ENCODE measurements around the gene U2AF2. TPM values are rescaled to one million over a fixed set of nuclear protein-coding genes. Genes with fewer than 3 reads are reported as not detected.
A peak's percentile ranks its signal among the peaks of the same experiment; 100 is the strongest.

U2AF2 gene
- total RNA-seq, 1 experiment from 2014 or later, result 139 TPM

GRCh38 chr19:55667006-55667381, 12.2 kb downstream of the U2AF2 start:
- DNase-seq (ENCODE audit: low read depth, low spot score), result no peak

DNA sequence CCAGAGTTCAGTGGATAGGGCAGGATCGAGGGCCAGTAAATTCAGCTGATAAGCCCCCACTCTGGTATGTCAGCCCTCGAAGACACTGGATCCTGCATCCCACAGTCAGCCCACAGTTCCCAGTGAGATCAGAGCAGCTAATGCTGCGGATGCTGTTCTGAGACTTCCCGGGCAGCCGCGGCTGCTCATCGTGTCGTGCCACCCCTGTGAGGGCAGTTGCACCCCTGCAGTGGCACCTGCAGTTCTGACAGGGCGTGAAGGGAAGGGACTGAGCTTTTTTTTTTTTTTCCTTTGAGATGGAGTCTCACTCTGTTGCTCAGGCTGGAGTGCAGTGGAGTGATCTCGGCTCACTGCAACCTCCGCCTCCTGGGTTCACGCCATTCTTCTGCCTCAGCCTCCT, 12.7 kb downstream of the U2AF2 start:
- in situ Hi-C loops (cut with HindIII; ENCODE audit: low pct_unique_long_range_greater_than_20kb, low sequenced_read_pairs), result no loop called here

More at GRCh38 chr19:55667006-55667381, 12.2 kb downstream of the U2AF2 start:
- in situ Hi-C loops (cut with HindIII; ENCODE audit: low pct_unique_long_range_greater_than_20kb, low sequenced_read_pairs), result no loop called here

DNA sequence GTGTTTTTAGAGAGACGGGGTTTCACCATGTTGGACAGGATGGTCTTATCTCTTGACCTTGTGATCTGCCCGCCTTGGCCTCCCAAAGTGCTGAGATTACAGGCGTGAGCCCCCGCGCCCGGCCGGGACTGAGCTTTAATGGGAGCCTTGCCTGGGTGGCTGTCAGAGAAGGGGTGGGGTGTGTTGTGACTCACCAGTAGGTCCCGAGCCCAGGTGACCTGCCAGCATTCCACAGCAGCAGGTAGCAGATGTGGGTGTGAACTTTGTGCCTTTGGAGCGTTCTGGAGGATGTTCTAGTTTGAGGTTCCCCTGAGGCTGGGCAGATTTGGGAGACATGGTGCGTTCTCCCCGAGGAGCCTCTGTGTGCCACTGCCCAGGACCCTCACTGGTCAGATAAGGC, 13.1 kb downstream of the U2AF2 start:
- in situ Hi-C loops (cut with HindIII; ENCODE audit: low pct_unique_long_range_greater_than_20kb, low sequenced_read_pairs), result no loop called here
- DNase-seq (ENCODE audit: low read depth, low spot score), result no peak

More for the DNA sequence above, 12.7 kb downstream of the U2AF2 start:
- no peak for DNase-seq (ENCODE audit: low read depth, low spot score)

DNA sequence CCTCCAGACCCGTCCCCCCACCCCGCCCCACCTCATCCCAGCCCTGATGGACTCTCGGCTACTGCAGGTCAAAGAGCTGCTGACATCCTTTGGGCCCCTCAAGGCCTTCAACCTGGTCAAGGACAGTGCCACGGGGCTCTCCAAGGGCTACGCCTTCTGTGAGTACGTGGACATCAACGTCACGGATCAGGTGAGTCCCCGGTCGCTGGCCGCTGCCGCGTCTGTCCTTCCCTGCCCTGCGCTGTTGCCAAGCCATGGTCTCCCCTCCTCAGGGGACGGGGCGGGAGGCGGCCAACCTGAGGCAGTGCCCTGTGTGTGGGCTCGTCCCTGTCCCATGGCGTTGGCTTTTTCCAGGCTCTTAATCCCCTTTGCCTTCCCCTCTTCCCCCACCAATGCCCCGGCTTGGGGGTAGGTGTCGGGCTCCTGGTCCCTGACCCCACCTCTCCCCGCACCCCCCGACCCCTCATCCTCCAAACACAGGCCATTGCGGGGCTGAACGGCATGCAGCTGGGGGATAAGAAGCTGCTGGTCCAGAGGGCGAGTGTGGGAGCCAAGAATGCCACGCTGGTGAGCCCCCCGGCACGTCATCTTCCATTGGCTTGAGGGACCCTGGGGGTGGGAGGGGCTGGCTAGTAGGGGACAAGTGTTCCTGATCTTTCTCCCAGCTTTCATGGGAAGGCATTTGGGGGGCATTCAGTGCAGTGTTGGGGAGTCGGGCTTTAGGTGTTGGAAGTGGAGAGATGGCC, 13.9 kb downstream of the U2AF2 start:
- DNase-seq (ENCODE audit: low read depth, low spot score), result no peak
- in situ Hi-C loops (cut with HindIII; ENCODE audit: low pct_unique_long_range_greater_than_20kb, low sequenced_read_pairs), result no loop called here

GRCh38 chr19:55669418-55670279, 14.8 kb downstream of the U2AF2 start:
- in situ Hi-C loops (cut with HindIII; ENCODE audit: low pct_unique_long_range_greater_than_20kb, low sequenced_read_pairs), result no loop called here
- no peak for DNase-seq (ENCODE audit: low read depth, low spot score)

GRCh38 chr19:55670280-55671053, 15.6 kb downstream of the U2AF2 start:
- in situ Hi-C loops (cut with HindIII; ENCODE audit: low pct_unique_long_range_greater_than_20kb, low sequenced_read_pairs), result no loop called here
- no peak for DNase-seq (ENCODE audit: low read depth, low spot score)

DNA sequence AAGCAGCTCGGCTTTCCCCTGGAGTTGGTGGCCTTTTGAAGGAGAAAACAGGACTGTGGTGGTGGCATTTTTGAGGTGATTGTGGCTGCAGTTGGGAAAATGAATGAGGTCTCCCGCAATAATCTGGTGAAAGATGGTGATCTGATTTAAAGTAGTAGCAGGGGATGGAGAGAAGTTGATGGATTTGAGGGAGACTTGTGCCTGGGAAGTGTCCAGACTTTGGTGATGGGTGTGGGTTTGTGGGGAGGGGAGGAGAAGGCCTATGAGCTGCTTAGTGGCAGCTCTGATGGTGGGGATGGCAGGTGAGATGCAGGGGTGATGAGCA, 16.2 kb downstream of the U2AF2 start:
- in situ Hi-C loops (cut with HindIII; ENCODE audit: low pct_unique_long_range_greater_than_20kb, low sequenced_read_pairs), result no loop called here
- no peak for DNase-seq (ENCODE audit: low read depth, low spot score)

DNA sequence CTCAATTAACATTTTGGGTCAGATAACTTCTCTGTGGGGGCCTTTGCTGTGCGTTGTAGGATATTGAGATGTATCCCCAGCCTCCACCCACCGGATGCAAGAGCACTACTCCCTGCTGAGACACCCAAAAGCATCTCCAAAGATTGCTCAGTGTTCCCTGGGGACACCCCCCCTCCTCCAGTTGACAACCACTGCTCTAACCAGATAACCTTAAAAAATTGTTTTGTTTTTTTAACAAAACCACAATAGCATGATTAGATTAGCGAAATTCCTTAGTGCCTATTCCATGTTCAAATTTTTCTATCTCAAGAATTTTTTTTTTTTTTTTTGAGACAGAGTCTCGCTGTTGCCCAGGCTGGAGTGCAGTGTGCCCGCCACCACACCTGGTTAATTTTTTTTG, 17.6 kb downstream of the U2AF2 start:
- in situ Hi-C loops (cut with HindIII; ENCODE audit: low pct_unique_long_range_greater_than_20kb, low sequenced_read_pairs), result no loop called here
- DNase-seq (ENCODE audit: low read depth, low spot score), result no peak

DNA sequence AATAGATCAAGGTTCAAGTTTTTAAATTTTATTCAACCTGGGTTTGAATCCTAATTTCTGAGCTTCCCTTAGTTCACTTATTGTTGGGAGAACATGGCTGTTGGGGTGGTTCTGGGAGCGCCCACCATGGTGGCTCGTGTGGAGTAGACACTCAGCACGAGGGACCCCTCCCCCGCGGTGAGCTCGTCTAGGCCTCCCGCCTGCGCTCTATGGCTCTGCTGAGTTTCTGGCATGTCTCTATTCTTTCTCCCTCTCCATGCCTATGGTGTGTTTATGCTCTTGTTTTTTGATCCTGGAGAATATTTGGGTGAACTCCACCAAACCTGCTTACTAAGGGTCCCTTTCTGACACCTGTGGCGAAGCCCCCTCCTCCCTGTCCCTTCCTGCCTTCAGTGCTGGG, 18.6 kb downstream of the U2AF2 start:
- in situ Hi-C loops (cut with HindIII; ENCODE audit: low pct_unique_long_range_greater_than_20kb, low sequenced_read_pairs), result no loop called here
- no peak for DNase-seq (ENCODE audit: low read depth, low spot score)

- DNase-seq (ENCODE audit: low read depth, low spot score), result no peak
- in situ Hi-C loops (cut with HindIII; ENCODE audit: low pct_unique_long_range_greater_than_20kb, low sequenced_read_pairs), result no loop called here
Observed at GRCh38 chr19:55673889-55674288, 19.1 kb downstream of the U2AF2 start.

- no peak for DNase-seq (ENCODE audit: low read depth, low spot score)
- in situ Hi-C loops (cut with HindIII; ENCODE audit: low pct_unique_long_range_greater_than_20kb, low sequenced_read_pairs), result no loop called here
Observed at GRCh38 chr19:55674459-55674840, 19.6 kb downstream of the U2AF2 start.

DNA sequence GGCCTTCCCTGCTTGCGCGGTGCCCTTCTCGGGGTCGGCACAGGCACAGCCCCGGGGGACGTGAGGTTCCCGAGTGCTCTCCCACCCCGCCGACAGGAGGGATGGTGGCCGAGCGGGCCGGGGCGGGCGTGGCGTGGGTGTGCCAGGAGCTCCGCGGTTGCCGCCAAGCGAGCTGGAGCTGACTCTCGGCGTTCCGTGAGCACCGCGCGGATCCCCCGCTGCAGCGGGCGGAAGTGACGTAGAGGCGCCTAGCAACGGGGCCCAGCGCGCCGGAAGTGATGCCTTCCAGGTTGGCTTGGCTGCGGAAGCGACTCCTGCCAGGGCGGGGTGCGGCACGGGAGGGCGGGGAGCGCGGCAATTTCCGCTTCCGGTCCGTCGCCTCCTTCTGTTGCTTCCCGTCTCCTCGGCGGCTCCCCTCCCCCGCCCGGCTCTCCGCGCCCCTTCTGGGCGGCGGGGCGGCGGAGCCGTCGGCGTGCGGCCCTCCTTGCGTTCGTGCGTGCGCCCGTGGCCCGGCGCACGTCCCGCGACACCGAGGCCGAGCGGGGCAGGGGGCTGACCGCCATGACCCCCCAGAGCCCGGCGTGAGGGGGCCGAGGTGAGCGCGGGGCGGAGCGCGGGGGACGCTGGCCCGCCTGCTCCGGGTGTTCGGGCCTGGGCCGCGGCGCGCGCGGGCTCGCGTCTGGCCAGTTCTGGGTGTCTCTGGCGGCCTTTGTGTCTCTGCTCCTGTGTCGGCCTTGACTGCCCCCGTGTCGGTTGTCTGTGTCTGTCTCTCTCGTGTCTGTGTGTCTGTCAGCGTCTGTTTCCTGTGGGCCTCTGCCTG, 20.2 kb downstream of the U2AF2 start, which contains the start of gene EPN1:
Gene EPN1 (plus strand): TSS at position 386 of the 820 bp plus-strand sequence. CDS start 3,402 bp downstream, outside the sequence.
- in situ Hi-C loops (cut with HindIII; ENCODE audit: low pct_unique_long_range_greater_than_20kb, low sequenced_read_pairs), result no loop called here
- peak; percentile 95 for DNase-seq (ENCODE audit: low read depth, low spot score)

- in situ Hi-C loops (cut with HindIII; ENCODE audit: low pct_unique_long_range_greater_than_20kb, low sequenced_read_pairs), result no loop called here
- DNase-seq (ENCODE audit: low read depth, low spot score), result no peak
Observed at GRCh38 chr19:55675661-55676354, 21.0 kb downstream of the U2AF2 start.

DNA sequence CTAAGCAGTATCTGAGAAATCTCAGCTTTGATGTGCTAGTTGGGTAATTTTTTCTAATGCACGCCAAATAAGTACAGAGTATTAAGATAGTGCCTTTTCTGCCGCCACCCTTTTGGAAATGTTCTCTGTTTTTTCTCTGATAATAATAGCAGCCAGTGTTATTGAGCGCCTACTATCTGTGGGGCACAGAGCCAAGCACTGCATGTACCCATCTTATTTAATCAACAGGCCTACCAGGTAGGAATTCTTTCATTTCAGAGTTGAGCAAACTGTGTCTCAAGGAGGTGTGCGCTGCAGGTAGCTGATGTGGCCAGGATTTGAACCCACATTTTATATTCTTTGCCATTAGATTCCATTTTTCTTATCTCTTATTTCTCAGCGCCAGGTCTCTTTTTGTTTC, 21.5 kb downstream of the U2AF2 start:
- no peak for DNase-seq (ENCODE audit: low read depth, low spot score)
- in situ Hi-C loops (cut with HindIII; ENCODE audit: low pct_unique_long_range_greater_than_20kb, low sequenced_read_pairs), result no loop called here

- in situ Hi-C loops (cut with HindIII; ENCODE audit: low pct_unique_long_range_greater_than_20kb, low sequenced_read_pairs), result no loop called here
- no peak for DNase-seq (ENCODE audit: low read depth, low spot score)
Observed at GRCh38 chr19:55676889-55677505, 22.2 kb downstream of the U2AF2 start.

GRCh38 chr19:55677572-55678028, 22.8 kb downstream of the U2AF2 start:
- DNase-seq (ENCODE audit: low read depth, low spot score), result no peak
- in situ Hi-C loops (cut with HindIII; ENCODE audit: low pct_unique_long_range_greater_than_20kb, low sequenced_read_pairs), result no loop called here

Measured in SK-MEL-5 (cell line).